ENCODE data around the gene TPST2. TPM values are rescaled to one million over a fixed set of nuclear protein-coding genes. Genes with fewer than 3 reads are reported as not detected.

TPST2 gene
- total RNA-seq, 1 experiment from 2014 or later, result 11.8 TPM

DNA sequence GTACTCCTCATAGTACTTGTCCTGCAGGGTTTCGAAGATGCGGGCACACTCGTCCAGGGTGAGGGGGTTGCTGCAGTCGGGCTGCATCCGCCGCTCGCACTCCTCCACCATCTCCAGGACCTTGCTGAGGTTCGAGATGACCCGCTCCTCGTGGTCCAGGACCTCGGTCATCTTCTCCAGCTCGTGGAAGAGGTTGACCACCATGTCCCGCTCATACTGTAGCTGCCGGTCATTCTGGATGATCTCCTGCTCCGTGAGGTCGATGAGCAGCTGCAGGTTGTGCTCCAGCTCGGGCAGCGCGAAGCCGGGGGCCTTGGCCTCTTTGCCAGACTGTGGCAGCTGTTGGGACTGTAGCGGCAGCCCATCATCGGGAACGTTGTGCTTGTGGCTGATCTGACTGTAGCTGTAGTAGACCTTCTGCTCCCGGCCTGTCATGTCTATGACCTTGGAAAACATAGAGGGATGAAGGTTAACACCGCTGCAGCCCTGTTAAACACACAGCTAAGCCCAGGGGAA, 90.7 kb downstream of the TPST2 start:
- Histone ChIP-seq H3K27me3 (ENCODE audit: insufficient read depth, low read length) (no peaks in the 10 kb centered on the region), H3K36me3 (ENCODE audit: control insufficient read depth in 1 of 2, insufficient read depth in 2 of 2, low read length in 2 of 2) (peaks cover 50 to 59% of the 10 kb centered on the region in 2 experiments), H3K4me2 (ENCODE audit: low read length) (no peak overlapping the region), H3K9ac (ENCODE audit: low read length) (no peak overlapping the region), H2AFZ (ENCODE audit: low read depth, low read length, poor library complexity, severe bottlenecking) (no peak overlapping the region), H3K4me3 (replicated peaks in 1 of 2; ENCODE audit: low read depth in 1 of 2, low read length in 2 of 2) (no peak overlapping the region), H3K79me2 (ENCODE audit: insufficient read depth, low read length) (peaks cover 9% of the 10 kb centered on the region; the same call in 1 of the 2 replicates), H3K9me3 (ENCODE audit: control insufficient read depth in 1 of 2, insufficient read depth in 1 of 2, low read depth in 1 of 2, low read length in 2 of 2) (no peaks in the 10 kb centered on the region), H3K4me1 (ENCODE audit: control insufficient read depth in 1 of 2, insufficient read depth in 2 of 2, low read length in 2 of 2) (no peaks in the 10 kb centered on the region), H4K20me1 (ENCODE audit: insufficient read depth) (no peaks in the 10 kb centered on the region), H3K9me2 (ENCODE audit: insufficient read depth) (no peaks in the 10 kb centered on the region), H3K27ac (ENCODE audit: low read depth, low read length) (no peak overlapping the region)
- POLR2A ChIA-PET, result interaction anchor here (1.4 kb wide), 1 partner anchor 13 kb away, joined by 4 read pairs; the partner anchor contains the start of gene TFIP11
- DNase-seq (ENCODE audit: low read depth, low spot score) (no peak), ATAC-seq (no peak)
- no TSS peak for BruUV-seq (replicated peaks)
- RAD21 ChIA-PET (ENCODE audit: low non-redundant PET in 1 of 2, low total read pairs in 2 of 2, uncharacterized antibody in 2 of 2, unreplicated experiment in 2 of 2), result no interaction called here
- intact Hi-C loops (cut with micrococcal nuclease), result no loop called here
- CTCF ChIA-PET, result no interaction called here
- TF ChIP-seq, protein P1, sequence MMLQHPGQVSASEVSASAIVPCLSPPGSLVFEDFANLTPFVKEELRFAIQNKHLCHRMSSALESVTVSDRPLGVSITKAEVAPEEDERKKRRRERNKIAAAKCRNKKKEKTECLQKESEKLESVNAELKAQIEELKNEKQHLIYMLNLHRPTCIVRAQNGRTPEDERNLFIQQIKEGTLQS (IDR thresholded peaks at IDR 0.05), result no peak
- no peak for TF ChIP-seq FOSL1 (IDR thresholded peaks at IDR 0.05; ENCODE audit: low read depth)
- TF ChIP-seq SIN3A (IDR thresholded peaks at IDR 0.05; ENCODE audit: low read depth), result no peak
- no peak for TF ChIP-seq JUND (IDR thresholded peaks at IDR 0.05)
- no peak for TF ChIP-seq ELF1 (IDR thresholded peaks at IDR 0.05; ENCODE audit: borderline replicate concordance, low read depth)
- no peak for TF ChIP-seq MAX (IDR thresholded peaks at IDR 0.05)
- TF ChIP-seq, protein P2, sequence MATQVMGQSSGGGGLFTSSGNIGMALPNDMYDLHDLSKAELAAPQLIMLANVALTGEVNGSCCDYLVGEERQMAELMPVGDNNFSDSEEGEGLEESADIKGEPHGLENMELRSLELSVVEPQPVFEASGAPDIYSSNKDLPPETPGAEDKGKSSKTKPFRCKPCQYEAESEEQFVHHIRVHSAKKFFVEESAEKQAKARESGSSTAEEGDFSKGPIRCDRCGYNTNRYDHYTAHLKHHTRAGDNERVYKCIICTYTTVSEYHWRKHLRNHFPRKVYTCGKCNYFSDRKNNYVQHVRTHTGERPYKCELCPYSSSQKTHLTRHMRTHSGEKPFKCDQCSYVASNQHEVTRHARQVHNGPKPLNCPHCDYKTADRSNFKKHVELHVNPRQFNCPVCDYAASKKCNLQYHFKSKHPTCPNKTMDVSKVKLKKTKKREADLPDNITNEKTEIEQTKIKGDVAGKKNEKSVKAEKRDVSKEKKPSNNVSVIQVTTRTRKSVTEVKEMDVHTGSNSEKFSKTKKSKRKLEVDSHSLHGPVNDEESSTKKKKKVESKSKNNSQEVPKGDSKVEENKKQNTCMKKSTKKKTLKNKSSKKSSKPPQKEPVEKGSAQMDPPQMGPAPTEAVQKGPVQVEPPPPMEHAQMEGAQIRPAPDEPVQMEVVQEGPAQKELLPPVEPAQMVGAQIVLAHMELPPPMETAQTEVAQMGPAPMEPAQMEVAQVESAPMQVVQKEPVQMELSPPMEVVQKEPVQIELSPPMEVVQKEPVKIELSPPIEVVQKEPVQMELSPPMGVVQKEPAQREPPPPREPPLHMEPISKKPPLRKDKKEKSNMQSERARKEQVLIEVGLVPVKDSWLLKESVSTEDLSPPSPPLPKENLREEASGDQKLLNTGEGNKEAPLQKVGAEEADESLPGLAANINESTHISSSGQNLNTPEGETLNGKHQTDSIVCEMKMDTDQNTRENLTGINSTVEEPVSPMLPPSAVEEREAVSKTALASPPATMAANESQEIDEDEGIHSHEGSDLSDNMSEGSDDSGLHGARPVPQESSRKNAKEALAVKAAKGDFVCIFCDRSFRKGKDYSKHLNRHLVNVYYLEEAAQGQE (IDR thresholded peaks at IDR 0.05; ENCODE audit: low read depth), result no peak
- no peak for TF ChIP-seq SRF (IDR thresholded peaks at IDR 0.05; ENCODE audit: low read depth)
- no peak for TF ChIP-seq EGR1 (IDR thresholded peaks at IDR 0.05; ENCODE audit: low read depth)
- TF ChIP-seq POLR2AphosphoS5 (IDR thresholded peaks at IDR 0.05; ENCODE audit: low read depth, low read length), result no peak
- no peak for TF ChIP-seq EZH2 (IDR thresholded peaks at IDR 0.05)
- TF ChIP-seq CEBPB (IDR thresholded peaks at IDR 0.05; ENCODE audit: low read depth), result no peak
- TF ChIP-seq SP1 (IDR thresholded peaks at IDR 0.05; ENCODE audit: low read depth), result no peak
- no peak for TF ChIP-seq CTCF (IDR thresholded peaks at IDR 0.05 in 2 of 3, conservative IDR thresholded peaks at IDR 0.05 in 1 of 3; ENCODE audit: borderline replicate concordance in 1 of 3, insufficient read depth in 1 of 3, low read depth in 2 of 3, low read length in 2 of 3)
- no peak for TF ChIP-seq YY1 (IDR thresholded peaks at IDR 0.05; ENCODE audit: extremely low read depth, insufficient replicate concordance, low read depth, low read length)
- no peak for TF ChIP-seq POLR2A (IDR thresholded peaks at IDR 0.05; ENCODE audit: borderline replicate concordance, extremely low read depth, insufficient read depth, insufficient read length)
- no peak for TF ChIP-seq ZFX (IDR thresholded peaks at IDR 0.05)
- TF ChIP-seq, protein P3, sequence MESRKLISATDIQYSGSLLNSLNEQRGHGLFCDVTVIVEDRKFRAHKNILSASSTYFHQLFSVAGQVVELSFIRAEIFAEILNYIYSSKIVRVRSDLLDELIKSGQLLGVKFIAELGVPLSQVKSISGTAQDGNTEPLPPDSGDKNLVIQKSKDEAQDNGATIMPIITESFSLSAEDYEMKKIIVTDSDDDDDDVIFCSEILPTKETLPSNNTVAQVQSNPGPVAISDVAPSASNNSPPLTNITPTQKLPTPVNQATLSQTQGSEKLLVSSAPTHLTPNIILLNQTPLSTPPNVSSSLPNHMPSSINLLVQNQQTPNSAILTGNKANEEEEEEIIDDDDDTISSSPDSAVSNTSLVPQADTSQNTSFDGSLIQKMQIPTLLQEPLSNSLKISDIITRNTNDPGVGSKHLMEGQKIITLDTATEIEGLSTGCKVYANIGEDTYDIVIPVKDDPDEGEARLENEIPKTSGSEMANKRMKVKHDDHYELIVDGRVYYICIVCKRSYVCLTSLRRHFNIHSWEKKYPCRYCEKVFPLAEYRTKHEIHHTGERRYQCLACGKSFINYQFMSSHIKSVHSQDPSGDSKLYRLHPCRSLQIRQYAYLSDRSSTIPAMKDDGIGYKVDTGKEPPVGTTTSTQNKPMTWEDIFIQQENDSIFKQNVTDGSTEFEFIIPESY (IDR thresholded peaks at IDR 0.05; ENCODE audit: extremely low read depth, insufficient replicate concordance, low read length), result no peak

All from HCT116 (cell line).